Loucy (cell line): Measurements from ENCODE around the gene CTNNA2.

Experiments
- H2AFZ ChIP-seq: fragments of 200-600 bp; sonication (generic); 2 replicates; pipeline ENCODE4 v1.6.0; 2016; ENCODE audit warnings: antibody characterized with exemption, mild to moderate bottlenecking, low read length, moderate library complexity
- H3F3A ChIP-seq: fragments of 200-600 bp; 2 replicates; pipeline ENCODE4 v1.6.0; 2016; ENCODE audit warnings: antibody characterized with exemption, low read depth, mild to moderate bottlenecking
- H3K27me3 ChIP-seq: fragments of 200-600 bp; sonication (generic); 2 replicates; pipeline ENCODE4 v1.6.1; 2014; ENCODE audit warnings: low read length, mild to moderate bottlenecking; ENCODE audit not compliant: insufficient read depth, poor library complexity, severe bottlenecking
- H3K36me3 ChIP-seq: fragments of 200-600 bp; sonication (generic); 2 replicates; pipeline ENCODE4 v1.6.1; 2016; ENCODE audit warnings: low read length; ENCODE audit not compliant: insufficient read depth
- H3K4me1 ChIP-seq: fragments of 200-600 bp; sonication (generic); 2 replicates; pipeline ENCODE4 v1.5.1; 2014; ENCODE audit warnings: low read length, mild to moderate bottlenecking; ENCODE audit not compliant: insufficient read depth, poor library complexity, severe bottlenecking
- H3K4me2 ChIP-seq: fragments of 200-600 bp; sonication (generic); 2 replicates; pipeline ENCODE4 v1.6.0; 2014; ENCODE audit warnings: antibody characterized with exemption, low read length, low read depth, mild to moderate bottlenecking; ENCODE audit not compliant: poor library complexity, severe bottlenecking
- H3K4me3 ChIP-seq: fragments of 200-600 bp; sonication (generic); 2 replicates; pipeline ENCODE4 v1.5.1; 2014; ENCODE audit warnings: low read length, mild to moderate bottlenecking, mixed read lengths; ENCODE audit not compliant: poor library complexity, severe bottlenecking
- H3K79me2 ChIP-seq: fragments of 200-600 bp; sonication (generic); 2 replicates; pipeline ENCODE4 v1.6.1; 2014; ENCODE audit warnings: low read length; ENCODE audit not compliant: insufficient read depth
- H3K9ac ChIP-seq: fragments of 200-600 bp; sonication (generic); 2 replicates; pipeline ENCODE4 v1.6.0; 2014; ENCODE audit warnings: mild to moderate bottlenecking, low read depth, low read length, moderate library complexity; ENCODE audit not compliant: poor library complexity, severe bottlenecking
- H3K9me2 ChIP-seq: fragments of 200-600 bp; sonication (generic); replicated peaks from 2 replicates; pipeline ENCODE4 v1.6.1; 2016; ENCODE audit warnings: low read depth, low read length, mixed read lengths
- H3K9me3 ChIP-seq: fragments of 200-600 bp; sonication (generic); 2 replicates; pipeline ENCODE4 v1.6.1; 2014; ENCODE audit warnings: mild to moderate bottlenecking, antibody characterized with exemption, low read length, low read depth; ENCODE audit not compliant: insufficient read depth
- H4K20me1 ChIP-seq: fragments of 200-600 bp; sonication (generic); 2 replicates; pipeline ENCODE4 v1.6.0; 2014; ENCODE audit warnings: antibody characterized with exemption, low read length, mild to moderate bottlenecking; ENCODE audit not compliant: insufficient read depth, poor library complexity, severe bottlenecking
- CTCF ChIP-seq: fragments of 200-600 bp; sonication (generic); conservative IDR thresholded peaks from 2 replicates; pipeline ENCODE4 v1.5.1; 2014; ENCODE audit warnings: mild to moderate bottlenecking, antibody characterized with exemption, low read length
- EZH2phosphoT487 ChIP-seq: fragments of 200-600 bp; IDR thresholded peaks from 2 replicates; pipeline ENCODE4 v1.6.1; 2018; ENCODE audit warnings: antibody characterized with exemption, mild to moderate bottlenecking, moderate library complexity, borderline replicate concordance

The CTNNA2 gene

GRCh38 chr2:79780781-79781180, 267.9 kb downstream of the CTNNA2 start:
- Histone ChIP-seq H3K4me1 (no peaks in the 10 kb centered on the region), H2AFZ (no peak overlapping the region), H3K79me2 (no peaks in the 10 kb centered on the region), H3K4me2 (no peak overlapping the region), H3K4me3 (no peak overlapping the region), H4K20me1 (no peaks in the 10 kb centered on the region), H3K27me3 (no peaks in the 10 kb centered on the region), H3K9me2 (no peaks in the 10 kb centered on the region), H3F3A (no peaks in the 10 kb centered on the region), H3K9me3 (no peaks in the 10 kb centered on the region), H3K36me3 (no peaks in the 10 kb centered on the region), H3K9ac (no peak overlapping the region)
- TF ChIP-seq CTCF (no peak), EZH2phosphoT487 (no peak)

DNA sequence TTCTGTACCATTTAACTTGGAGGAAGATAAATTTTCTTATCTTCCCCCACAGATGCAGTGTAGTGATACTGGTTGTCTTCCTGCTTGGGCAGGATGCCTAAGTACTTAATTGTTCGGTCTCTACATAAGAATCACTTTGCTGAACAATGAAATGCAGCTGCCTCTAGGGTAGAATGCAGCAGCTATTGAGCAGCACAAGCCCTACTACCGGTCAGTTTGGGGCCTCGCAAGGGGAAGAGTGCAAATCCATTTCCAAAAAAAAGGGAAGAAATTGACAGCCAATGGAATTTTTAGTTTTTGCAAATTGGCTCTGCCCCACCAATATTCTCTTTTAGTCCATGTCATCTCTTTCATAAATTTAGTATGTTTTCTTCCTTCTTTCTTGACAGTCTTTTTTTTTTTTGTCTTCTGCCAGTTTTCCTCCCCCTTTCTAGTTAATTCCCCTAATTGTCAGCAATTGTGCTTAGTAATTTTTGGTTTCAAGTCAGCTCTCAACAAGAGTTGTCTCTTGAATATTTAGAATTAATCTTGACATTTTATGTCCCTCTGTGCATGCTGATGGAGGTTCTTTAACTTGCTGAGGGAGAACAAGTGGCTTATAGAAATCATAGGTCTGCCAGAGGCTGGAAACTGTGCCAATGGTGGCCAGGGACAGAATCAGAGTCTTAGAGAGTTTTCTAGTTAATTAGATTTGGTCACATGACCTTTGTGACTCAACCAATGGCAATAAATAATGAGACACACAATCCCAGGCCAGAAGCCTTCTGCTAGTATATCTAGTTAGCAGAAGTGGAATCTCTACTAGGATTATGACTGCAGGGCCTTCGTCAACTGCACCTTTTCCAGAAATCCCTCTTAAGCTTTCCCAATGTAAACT, 270.0 kb downstream of the CTNNA2 start:
- no peaks in the 10 kb centered on the region for H4K20me1 ChIP-seq
- no peaks in the 10 kb centered on the region for H3K36me3 ChIP-seq
- H3K9me2 ChIP-seq: no peaks in the 10 kb centered on the region
- no peak overlapping the region for H3K9ac ChIP-seq
- H3F3A ChIP-seq: no peaks in the 10 kb centered on the region
- no peak for TF ChIP-seq EZH2phosphoT487
- TF ChIP-seq CTCF: no peak
- H3K4me2 ChIP-seq: no peak overlapping the region
- H3K4me3 ChIP-seq: no peak overlapping the region
- H3K9me3 ChIP-seq: no peaks in the 10 kb centered on the region
- H3K4me1 ChIP-seq: no peaks in the 10 kb centered on the region
- H2AFZ ChIP-seq: no peak overlapping the region
- no peaks in the 10 kb centered on the region for H3K79me2 ChIP-seq
- no peaks in the 10 kb centered on the region for H3K27me3 ChIP-seq

DNA sequence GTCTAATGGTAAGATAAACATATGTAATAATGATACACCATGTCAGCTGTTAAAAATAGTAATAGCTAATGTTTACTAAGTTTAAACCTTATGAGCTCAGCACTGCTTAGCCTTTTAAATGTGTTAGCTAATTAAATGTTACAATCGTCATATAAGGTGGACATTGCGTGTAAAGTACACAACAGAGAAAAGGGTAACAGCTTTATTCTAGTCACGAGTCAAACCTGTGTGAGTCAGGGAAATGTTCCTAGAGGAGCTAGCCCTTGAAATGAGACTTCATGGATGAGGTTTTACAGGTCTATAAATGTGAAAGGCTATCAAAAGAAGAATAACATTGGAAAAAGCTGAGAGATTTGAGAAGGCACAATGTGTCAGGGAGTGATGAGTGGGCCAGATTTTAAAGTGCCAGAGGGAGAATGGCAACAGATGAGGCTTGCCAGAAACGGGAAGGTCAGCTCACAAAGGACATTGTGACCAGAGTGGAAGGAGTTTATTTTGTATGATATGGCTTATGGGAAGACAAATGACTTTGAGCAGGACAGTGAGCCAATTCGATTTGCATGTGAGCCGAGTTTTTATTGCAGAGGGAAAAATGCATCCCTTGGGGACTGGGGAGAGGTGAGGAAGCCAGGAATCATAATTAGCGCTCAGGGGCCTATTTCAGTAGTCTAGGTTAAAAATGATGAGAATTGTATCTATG, 276.3 kb downstream of the CTNNA2 start:
- Histone ChIP-seq H3K4me2 (no peak overlapping the region), H3K4me1 (no peaks in the 10 kb centered on the region), H3K9ac (no peak overlapping the region), H3K4me3 (no peak overlapping the region), H2AFZ (no peak overlapping the region), H3K27me3 (no peaks in the 10 kb centered on the region), H3K9me3 (no peaks in the 10 kb centered on the region), H3F3A (no peaks in the 10 kb centered on the region), H3K36me3 (no peaks in the 10 kb centered on the region), H4K20me1 (no peaks in the 10 kb centered on the region), H3K79me2 (no peaks in the 10 kb centered on the region), H3K9me2 (no peaks in the 10 kb centered on the region)
- TF ChIP-seq CTCF (no peak), EZH2phosphoT487 (no peak)
